ENCODE measurements around the gene MFNG. TPM values are rescaled to one million over a fixed set of nuclear protein-coding genes. Genes with fewer than 3 reads are reported as not detected.

MFNG gene
- total RNA-seq = 105 and 133 TPM in 2 replicates

GRCh38 chr22:37486224-37486845 is at the start of gene MFNG:
Gene MFNG, minus strand, starts transcription at chr22:37486384. Its CDS starts 207 bp downstream, at chr22:37486177.

GRCh38 chr22:37519268-37520195 is 33.3 kb upstream of the MFNG start, which contains the start of gene CARD10:
Gene CARD10, minus strand, starts transcription at chr22:37519415. Its CDS starts 215 bp downstream, at chr22:37519200.

DNA sequence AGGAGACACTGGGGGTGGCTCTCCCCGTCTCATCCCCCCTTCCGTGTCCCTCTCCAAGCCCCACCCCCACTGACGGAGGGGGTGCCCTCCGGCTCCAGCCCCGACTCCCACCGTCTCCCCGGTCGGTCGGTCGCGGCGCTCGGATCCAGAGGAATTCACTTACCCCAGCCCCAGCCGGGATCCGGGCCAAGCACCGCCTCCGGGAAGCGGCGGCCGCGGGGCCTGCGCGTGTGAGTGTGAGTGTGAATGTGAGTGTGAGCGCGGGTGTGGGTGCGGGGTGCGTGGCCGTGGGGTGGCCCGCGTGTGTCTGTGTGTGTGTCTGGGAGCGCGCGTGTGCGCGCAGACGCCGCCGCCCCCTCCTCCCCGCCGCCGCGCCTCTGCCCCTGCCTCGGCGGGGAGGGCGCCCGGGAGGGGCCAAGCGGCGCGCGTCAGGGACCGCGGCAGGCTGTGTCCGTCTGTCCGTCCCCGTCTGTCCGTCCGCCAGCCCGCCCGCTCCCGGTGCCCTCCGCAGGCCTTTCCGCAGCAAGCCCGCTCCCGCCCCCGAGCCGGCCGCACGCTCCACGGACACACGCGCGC is 59.0 kb downstream of the MFNG start, which contains the start of gene ELFN2:
Gene ELFN2, minus strand, starts transcription at position 345 of the 576 bp plus-strand sequence. CDS start 51,945 bp downstream, outside the sequence.

Other genes starting within 250 kb of the MFNG start
- gene RAC2, start 242.1 kb downstream of the MFNG start, total RNA-seq = 2.9 and 4.6 TPM in 2 replicates
- under 0.01 and 0.17 TPM in 2 replicates for gene CYTH4, start 203.9 kb downstream of the MFNG start, total RNA-seq
- under 0.01 TPM in 1 of 2 replicates, not detected in the other for gene ELFN2, start 58.9 kb downstream of the MFNG start, total RNA-seq
- gene CARD10, start 33.0 kb upstream of the MFNG start, total RNA-seq = 50.7 and 70.0 TPM in 2 replicates
- gene CDC42EP1, start 74.1 kb upstream of the MFNG start, total RNA-seq = 6.9 and 8.2 TPM in 2 replicates
- not detected in 2 replicates for gene LGALS2, start 93.7 kb upstream of the MFNG start, total RNA-seq
- gene GGA1, start 122.5 kb upstream of the MFNG start, total RNA-seq = 66.3 and 126 TPM in 2 replicates
- 0.54 and 1.4 TPM in 2 replicates for gene SH3BP1, start 153.3 kb upstream of the MFNG start, total RNA-seq
- 4.7 and 6.1 TPM in 2 replicates for gene PDXP, start 172.3 kb upstream of the MFNG start, total RNA-seq
- 2,994 and 4,027 TPM in 2 replicates for gene LGALS1, start 189.3 kb upstream of the MFNG start, total RNA-seq
- gene NOL12, start 200.0 kb upstream of the MFNG start, total RNA-seq = 19.1 and 19.4 TPM in 2 replicates
- gene TRIOBP, start 210.7 kb upstream of the MFNG start, total RNA-seq = 116 and 141 TPM in 2 replicates